H1 (cell line): ENCODE data around the gene CENPI.

ENCODE experiments used
- ASH2L ChIP-seq: fragments of 200-600, 300-600 bp; sonication (generic); IDR thresholded peaks from one replicate; pipeline ENCODE4 v1.7.1; 2017; ENCODE audit warnings: low read length
- CREB1 ChIP-seq: IDR thresholded peaks from 2 replicates; pipeline ENCODE4 v1.6.1; 2012; ENCODE audit warnings: inconsistent platforms
- KDM1A ChIP-seq: fragments of 200-600, 300-600 bp; sonication (generic); IDR thresholded peaks from 2 replicates; pipeline ENCODE4 v1.7.1; 2016; ENCODE audit warnings: mild to moderate bottlenecking, low read length, borderline replicate concordance
- MAFK ChIP-seq: IDR thresholded peaks from 2 replicates; pipeline ENCODE4 v1.6.1; 2012; ENCODE audit warnings: low read depth, mild to moderate bottlenecking, improper control_type of control experiment, low read length
- POLR2A ChIP-seq, 2 experiments: IDR thresholded peaks; 1 replicate in 1 of 2; 2 replicates in 1 of 2; pipeline ENCODE4 v1.6.1; 2011; ENCODE audit warnings: low read depth in 2 of 2, low read length in 2 of 2, mild to moderate bottlenecking in 2 of 2; ENCODE audit errors: control extremely low read depth in 1 of 2
- RNF2 ChIP-seq: fragments of 200-900, 300-1000 bp; sonication (generic); IDR thresholded peaks from 2 replicates; pipeline ENCODE4 v1.7.1; 2016; ENCODE audit warnings: borderline replicate concordance, low read depth, mild to moderate bottlenecking, antibody characterized with exemption, low read length; ENCODE audit not compliant: poor library complexity, severe bottlenecking; ENCODE audit errors: missing control alignments
- SIN3A ChIP-seq, 2 experiments: IDR thresholded peaks in 1 of 2; conservative IDR thresholded peaks in 1 of 2; 2 replicates each; pipeline ENCODE4 v1.6.1; 2011 to 2012; ENCODE audit warnings: low read length in 2 of 2, improper control_type of control experiment in 1 of 2, low read depth in 1 of 2, mild to moderate bottlenecking in 1 of 2
- SIX5 ChIP-seq: IDR thresholded peaks from 2 replicates; pipeline ENCODE4 v1.6.1; 2011; ENCODE audit warnings: mild to moderate bottlenecking, low read depth, low read length
- SP1 ChIP-seq: IDR thresholded peaks from 2 replicates; pipeline ENCODE4 v1.6.1; 2011; ENCODE audit warnings: low read depth, low read length
- TAF7 ChIP-seq: optimal IDR thresholded peaks from 2 replicates; pipeline ENCODE3; 2011; ENCODE audit warnings: low read depth, mild to moderate bottlenecking, inconsistent platforms, low read length, moderate library complexity, borderline replicate concordance
- TEAD4 ChIP-seq: IDR thresholded peaks from 2 replicates; pipeline ENCODE4 v1.6.1; 2012; ENCODE audit warnings: low read depth, low read length, inconsistent platforms, mixed read lengths
- TF ChIP-seq, protein P1 (sequence below): IDR thresholded peaks from 2 replicates; pipeline ENCODE4 v1.6.1; 2011; ENCODE audit warnings: low read length, improper control_type of control experiment
- TF ChIP-seq, protein P2 (sequence below), 3 experiments: IDR thresholded peaks; 1 replicate in 2 of 3; 2 replicates in 1 of 3; pipeline versions ENCODE4 v1.5.1 to v1.6.1; 2011; ENCODE audit warnings: low read length in 3 of 3, mild to moderate bottlenecking in 3 of 3, inconsistent platforms in 2 of 3, low read depth in 1 of 3, moderate library complexity in 1 of 3; ENCODE audit not compliant: insufficient read depth in 1 of 3; ENCODE audit errors: control extremely low read depth in 1 of 3

DNA sequence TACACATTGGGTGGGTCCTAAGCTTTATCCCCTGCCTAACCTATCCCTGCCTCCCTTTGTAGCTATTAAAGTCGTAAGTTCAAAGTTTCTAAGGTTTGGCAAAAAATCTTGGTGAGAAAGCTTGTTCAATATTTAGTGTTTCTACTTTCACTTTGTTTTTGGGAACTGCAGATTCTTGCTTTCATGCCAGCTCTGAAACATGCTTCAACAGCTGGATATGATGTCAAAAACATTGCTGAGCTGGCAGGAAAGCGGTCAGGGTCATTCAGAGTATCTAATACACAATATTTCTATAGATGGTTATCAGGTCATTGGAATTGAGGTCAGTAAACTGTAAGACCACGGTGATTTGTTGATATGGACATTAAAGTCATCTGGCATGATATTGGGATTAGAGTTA is 19.7 kb downstream of the CENPI start:
- no peak for TF ChIP-seq KDM1A
- TF ChIP-seq SP1: no peak
- TF ChIP-seq, protein P1, sequence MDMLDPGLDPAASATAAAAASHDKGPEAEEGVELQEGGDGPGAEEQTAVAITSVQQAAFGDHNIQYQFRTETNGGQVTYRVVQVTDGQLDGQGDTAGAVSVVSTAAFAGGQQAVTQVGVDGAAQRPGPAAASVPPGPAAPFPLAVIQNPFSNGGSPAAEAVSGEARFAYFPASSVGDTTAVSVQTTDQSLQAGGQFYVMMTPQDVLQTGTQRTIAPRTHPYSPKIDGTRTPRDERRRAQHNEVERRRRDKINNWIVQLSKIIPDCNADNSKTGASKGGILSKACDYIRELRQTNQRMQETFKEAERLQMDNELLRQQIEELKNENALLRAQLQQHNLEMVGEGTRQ: no peak
- no peak for TF ChIP-seq SIN3A (conservative IDR thresholded peaks at IDR 0.05 in 1 of 2, IDR thresholded peaks at IDR 0.05 in 1 of 2; ENCODE audit: low read depth in 1 of 2, low read length in 2 of 2)
- TF ChIP-seq POLR2A (IDR thresholded peaks at IDR 0.05; ENCODE audit: control extremely low read depth in 1 of 2, low read depth in 2 of 2, low read length in 2 of 2): no peak
- TF ChIP-seq, protein P2, sequence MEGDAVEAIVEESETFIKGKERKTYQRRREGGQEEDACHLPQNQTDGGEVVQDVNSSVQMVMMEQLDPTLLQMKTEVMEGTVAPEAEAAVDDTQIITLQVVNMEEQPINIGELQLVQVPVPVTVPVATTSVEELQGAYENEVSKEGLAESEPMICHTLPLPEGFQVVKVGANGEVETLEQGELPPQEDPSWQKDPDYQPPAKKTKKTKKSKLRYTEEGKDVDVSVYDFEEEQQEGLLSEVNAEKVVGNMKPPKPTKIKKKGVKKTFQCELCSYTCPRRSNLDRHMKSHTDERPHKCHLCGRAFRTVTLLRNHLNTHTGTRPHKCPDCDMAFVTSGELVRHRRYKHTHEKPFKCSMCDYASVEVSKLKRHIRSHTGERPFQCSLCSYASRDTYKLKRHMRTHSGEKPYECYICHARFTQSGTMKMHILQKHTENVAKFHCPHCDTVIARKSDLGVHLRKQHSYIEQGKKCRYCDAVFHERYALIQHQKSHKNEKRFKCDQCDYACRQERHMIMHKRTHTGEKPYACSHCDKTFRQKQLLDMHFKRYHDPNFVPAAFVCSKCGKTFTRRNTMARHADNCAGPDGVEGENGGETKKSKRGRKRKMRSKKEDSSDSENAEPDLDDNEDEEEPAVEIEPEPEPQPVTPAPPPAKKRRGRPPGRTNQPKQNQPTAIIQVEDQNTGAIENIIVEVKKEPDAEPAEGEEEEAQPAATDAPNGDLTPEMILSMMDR (IDR thresholded peaks at IDR 0.05; ENCODE audit: control extremely low read depth in 1 of 3, insufficient read depth in 1 of 3, low read depth in 1 of 3, low read length in 3 of 3): no peak
- no peak for TF ChIP-seq ASH2L
- no peak for TF ChIP-seq MAFK
- TF ChIP-seq RNF2: no peak
- TF ChIP-seq TAF7: no peak
- no peak for TF ChIP-seq SIX5
- no peak for TF ChIP-seq TEAD4
- TF ChIP-seq CREB1: no peak
